Transverse colon (tissue), 4 donors: ENCODE data around the gene HOXB13. TPM values are rescaled to one million over a fixed set of nuclear protein-coding genes. Genes with fewer than 3 reads are reported as not detected.

Experiments
- DNase-seq: peaks from one replicate; pipeline ENCODE4 v3.0.0-alpha.2; 2019
- H3K27ac ChIP-seq, 4 donors: fragments of 200-600 bp; sonication (generic); 2 replicates each; pipeline ENCODE4 v1.5.1; 2016 to 2018; ENCODE audit warnings: inconsistent platforms in 4 of 4
- H3K27me3 ChIP-seq: fragments of 200-600 bp; sonication (generic); 2 replicates; pipeline ENCODE4 v1.5.1; 2017; ENCODE audit warnings: inconsistent platforms
- H3K36me3 ChIP-seq, 4 donors: fragments of 200-600 bp; sonication (generic); 2 replicates each; pipeline ENCODE4 v1.5.1; 2017 to 2019; ENCODE audit warnings: inconsistent platforms in 4 of 4
- H3K4me1 ChIP-seq, 4 donors: fragments of 200-600 bp; sonication (generic); 2 replicates each; pipeline ENCODE4 v1.5.1; 2017 to 2020; ENCODE audit warnings: inconsistent platforms in 4 of 4
- H3K4me3 ChIP-seq, 4 donors: fragments of 200-600 bp; sonication (generic); 1 replicate in 1 of 4; 2 replicates in 3 of 4; pipeline versions ENCODE4 v1.5.1 to v1.6.1; 2017 to 2019; ENCODE audit warnings: inconsistent platforms in 4 of 4
- H3K9me3 ChIP-seq, 2 donors: fragments of 200-600 bp; sonication (generic); 2 replicates each; pipeline ENCODE4 v1.5.1; 2017 to 2019; ENCODE audit warnings: inconsistent platforms in 2 of 2
- CTCF ChIP-seq, 5 experiments: fragments of 200-600 bp in 3 of 5; fragments of 450-650 bp in 2 of 5; sonication (generic) in 3 of 5; IDR thresholded peaks; 1 replicate in 2 of 5; 2 replicates in 3 of 5; pipeline ENCODE4 v1.5.1; 2016 to 2017; ENCODE audit warnings: antibody characterized with exemption in 5 of 5, inconsistent platforms in 3 of 5, mild to moderate bottlenecking in 2 of 5, moderate library complexity in 1 of 5
- EP300 ChIP-seq: sonication (generic); formaldehyde crosslinking; IDR thresholded peaks from one replicate; pipeline ENCODE4 v1.6.1; 2017; ENCODE audit warnings: antibody characterized with exemption, low read depth
- POLR2A ChIP-seq: fragments of 450-650 bp; IDR thresholded peaks from one replicate; pipeline ENCODE4 v1.6.1; 2016; ENCODE audit warnings: antibody characterized with exemption, mild to moderate bottlenecking, moderate library complexity
- POLR2AphosphoS5 ChIP-seq, 3 donors: sonication (generic); formaldehyde crosslinking; IDR thresholded peaks; one replicate each; pipeline ENCODE4 v1.6.1; 2016; ENCODE audit warnings: antibody characterized with exemption in 3 of 3
- WGBS, 2 donors: methylation state at CpG; one replicate each; pipeline ENCODE4 v1.1.5; 2018; ENCODE audit warnings: low coverage in 1 of 2; 5-methylcytosine and 5-hydroxymethylcytosine counted together
- in situ Hi-C, 4 donors: fragments of 200-750 bp; cut with MboI; loops; one replicate each; pipeline versions ENCODE4 v1.15.0 to v1.15.1; 2017; ENCODE audit warnings: low sequenced_read_pairs in 3 of 4, low pct_ligation_motif_present in 1 of 4, low pct_unique_long_range_greater_than_20kb in 1 of 4
- intact Hi-C: fragments of 100-400 bp; cut with DNase I; formaldehyde crosslinking; loops from one replicate; pipeline ENCODE4 v1.15.1; 2023; ENCODE audit warnings: low total_unique reads
- small RNA-seq, 4 donors: library from RNA; depleted of rRNA; stranded (forward); fragments of <200 nt; gene quantifications; one replicate each; pipeline ENCODE3, GENCODE V24; 2016
- total RNA-seq, 4 donors: library from RNA; depleted of rRNA; stranded (reverse); fragments of >200 nt; gene quantifications; one replicate each; pipeline ENCODE4 v1.1.0, GENCODE V29; 2016

Gene HOXB13
- total RNA-seq, 4 donors from 2014 or later = 1.2 to 5.7 (median 3.5) TPM

GRCh38 chr17:48679385-48680096, 49.0 kb downstream of the HOXB13 start:
- Histone ChIP-seq H3K4me3 (no peak overlapping the region), H3K4me1 (peaks cover 0 to 6% (median 3%) of the 10 kb centered on the region in 4 donors), H3K27me3 (peaks cover 12% of the 10 kb centered on the region), H3K27ac (no peak overlapping the region), H3K9me3 (no peaks in the 10 kb centered on the region), H3K36me3 (no peaks in the 10 kb centered on the region)
- in situ Hi-C loops = loop anchor here (5.0 to 25.0 kb wide), 5 partner anchors 105 to 358 kb away; no protein-coding TSS in a partner anchor
- intact Hi-C loops = loop anchor here (5.0 kb wide), 1 partner anchor 108 kb away; no protein-coding TSS in a partner anchor
- TF ChIP-seq POLR2A = no peak
- TF ChIP-seq CTCF (IDR thresholded peaks at IDR 0.05) = no peak
- no peak for TF ChIP-seq POLR2AphosphoS5 (IDR thresholded peaks at IDR 0.05)
- no peak for TF ChIP-seq EP300
- WGBS, 2 donors = 83 to 84% methylated on average over 4 to 5 of the region's 5 CpGs
- no peak for DNase-seq

- Histone ChIP-seq H3K27ac (no peak overlapping the region), H3K4me3 (no peak overlapping the region), H3K36me3 (no peaks in the 10 kb centered on the region), H3K4me1 (peaks cover 0 to 6% (median 3%) of the 10 kb centered on the region in 4 donors), H3K27me3 (peaks cover 12% of the 10 kb centered on the region), H3K9me3 (no peaks in the 10 kb centered on the region)
- intact Hi-C loops (loop anchor here (5.0 kb wide), 1 partner anchor 109 kb away; no protein-coding TSS in a partner anchor), in situ Hi-C loops (loop anchor here (5.0 to 25.0 kb wide), 4 partner anchors 109 to 359 kb away; no protein-coding TSS in a partner anchor)
- peak; percentile 68 for DNase-seq
- WGBS, 2 donors = 27 to 49% methylated on average over 3 to 37 of the region's 41 CpGs
- TF ChIP-seq EP300 (no peak), CTCF (IDR thresholded peaks at IDR 0.05) (peak; percentile 86 to 95 (median 92)), POLR2A (no peak), POLR2AphosphoS5 (IDR thresholded peaks at IDR 0.05) (no peak)
Measured at GRCh38 chr17:48678141-48678971, 50.2 kb downstream of the HOXB13 start.

GRCh38 chr17:48676963-48677558, 51.5 kb downstream of the HOXB13 start:
- no peak for TF ChIP-seq POLR2AphosphoS5 (IDR thresholded peaks at IDR 0.05)
- TF ChIP-seq POLR2A = no peak
- no peak for TF ChIP-seq CTCF (IDR thresholded peaks at IDR 0.05)
- TF ChIP-seq EP300 = no peak
- in situ Hi-C loops (loop anchor here (5.0 to 25.0 kb wide), 4 partner anchors 110 to 360 kb away; no protein-coding TSS in a partner anchor), intact Hi-C loops (loop anchor here (5.0 kb wide), 1 partner anchor 110 kb away; no protein-coding TSS in a partner anchor)
- Histone ChIP-seq H3K36me3 (no peaks in the 10 kb centered on the region), H3K27ac (no peak overlapping the region), H3K4me3 (no peak overlapping the region), H3K27me3 (peaks cover 12% of the 10 kb centered on the region), H3K9me3 (no peaks in the 10 kb centered on the region), H3K4me1 (peaks cover 0 to 9% (median 4%) of the 10 kb centered on the region in 4 donors)
- WGBS, 2 donors = 84 to 87% methylated on average over 4 to 6 of the region's 6 CpGs
- DNase-seq = no peak

Small RNA genes lying within 50 kb of the gene (small RNA-seq; reads per million reads assigned to genes)
- gene AC091179.2 (0 reads per million in 4 donors), gene COX6B1P2 (0 reads per million in 4 donors), gene MIR3185 (0 reads per million in 4 donors), gene RF02132 (0 reads per million in 4 donors), gene RF02133 (0 reads per million in 4 donors), gene RN7SL125P (0 to 1.7 (median 0.23) reads per million in 4 donors)

Other genes with a start within 250 kb of the HOXB13 start
- not detected for gene HOXB1, start 197.7 kb downstream of the HOXB13 start, total RNA-seq
- 10 to 100 TPM in 3 of 4 donors, not detected in 1; 13.5 to 93.9 (median 13.8) TPM for gene HOXB2, start 183.6 kb downstream of the HOXB13 start, total RNA-seq
- 1 to 10 TPM in 3 of 4 donors, not detected in 1; 1.9 to 4.8 (median 2.0) TPM for gene HOXB4, start 150.4 kb downstream of the HOXB13 start, total RNA-seq
- 10 to 100 TPM; 25.7 to 57.1 (median 34.9) TPM for gene HOXB3, start 138.5 kb downstream of the HOXB13 start, total RNA-seq
- gene HOXB5, start 135.0 kb downstream of the HOXB13 start, total RNA-seq = 10 to 100 TPM; 10.5 to 35.4 (median 18.7) TPM
- 10 to 100 TPM; 42.7 to 78.4 (median 62.5) TPM for gene HOXB6, start 123.8 kb downstream of the HOXB13 start, total RNA-seq
- gene HOXB7, start 117.7 kb downstream of the HOXB13 start, total RNA-seq = 10 to 100 TPM in 3 of 4 donors, not detected in 1; 11.2 to 20.9 (median 16.7) TPM
- 10 to 100 TPM in 2 of 4 donors, 1 to 10 TPM in 2; 1.8 to 21.3 (median 8.9) TPM for gene HOXB8, start 113.5 kb downstream of the HOXB13 start, total RNA-seq
- gene HOXB9, start 102.4 kb downstream of the HOXB13 start, total RNA-seq = 10 to 100 TPM; 19.8 to 54.3 (median 29.4) TPM
- 1 to 10 TPM in 1 of 4 donors, not detected in 3; 4.4 TPM for gene PRAC1, start 6.2 kb downstream of the HOXB13 start, total RNA-seq
- 1 to 10 TPM in 1 of 4 donors, not detected in 3; 4.1 TPM for gene PRAC2, start 5.6 kb downstream of the HOXB13 start, total RNA-seq
- 10 to 100 TPM in 1 of 4 donors, 1 to 10 TPM in 3; 4.9 to 24.9 (median 7.3) TPM for gene TTLL6, start 88.5 kb upstream of the HOXB13 start, total RNA-seq
- gene CALCOCO2, start 102.3 kb upstream of the HOXB13 start, total RNA-seq = 100 to 1,000 TPM; 141 to 292 (median 207) TPM
- 100 to 1,000 TPM in 3 of 4 donors, 10 to 100 TPM in 1; 94.7 to 214 (median 153) TPM for gene ATP5MC1, start 164.0 kb upstream of the HOXB13 start, total RNA-seq
- 10 to 100 TPM; 33.2 to 70.8 (median 47.6) TPM for gene UBE2Z, start 179.7 kb upstream of the HOXB13 start, total RNA-seq
- 10 to 100 TPM; 44.1 to 67.7 (median 62.0) TPM for gene SNF8, start 216.1 kb upstream of the HOXB13 start, total RNA-seq
- not detected for gene GIP, start 239.8 kb upstream of the HOXB13 start, total RNA-seq